H1 (cell line): ENCODE results near the gene DPYD. TPM values are rescaled to one million over a fixed set of nuclear protein-coding genes. Genes with fewer than 3 reads are reported as not detected.

Experiments
- CTCF ChIA-PET: fragments of 300-600 bp; sonication (Branson Sonifier 250); formaldehyde crosslinking; loops from one replicate; lab custom pipeline; 2021; ENCODE audit not compliant: partially characterized antibody; lab: Charles Lee
- POLR2A ChIA-PET: fragments of 300-600 bp; sonication (Branson Sonifier 250); formaldehyde crosslinking; loops from one replicate; lab custom pipeline; 2021; ENCODE audit warnings: inconsistent platforms; ENCODE audit not compliant: partially characterized antibody; lab: Charles Lee
- DNase-seq, 2 experiments: peaks; one replicate each; pipeline versions ENCODE4 v3.0.0 to v3.0.0-alpha.2; 2010 to 2022; ENCODE audit warnings: low spot score in 2 of 2, low read depth in 1 of 2, mixed read lengths in 1 of 2
- FAIRE-seq: peaks from 2 replicates; lab custom pipeline; 2011; peaks lifted over from hg19 to GRCh38; lab: Jason Lieb, UNC
- H2AFZ ChIP-seq: 2 replicates; pipeline ENCODE4 v1.8.1; 2012; ENCODE audit warnings: low read length, inconsistent platforms
- H2AK5ac ChIP-seq: 2 replicates; pipeline ENCODE4 v1.6.1; 2013; ENCODE audit warnings: low read depth, low read length
- H2BK120ac ChIP-seq: replicated peaks from 2 replicates; pipeline ENCODE3; 2013; ENCODE audit warnings: low read depth, low read length, inconsistent platforms
- H2BK12ac ChIP-seq: 2 replicates; pipeline ENCODE4 v1.6.1; 2013; ENCODE audit warnings: low read depth, low read length
- H2BK15ac ChIP-seq: 2 replicates; pipeline ENCODE4 v1.6.1; 2013; ENCODE audit warnings: low read length
- H2BK20ac ChIP-seq: 2 replicates; pipeline ENCODE4 v1.6.1; 2013; ENCODE audit warnings: low read length
- H2BK5ac ChIP-seq: 2 replicates; pipeline ENCODE4 v1.6.1; 2013; ENCODE audit warnings: low read depth, low read length
- H3K14ac ChIP-seq: 2 replicates; pipeline ENCODE4 v1.6.1; 2013; ENCODE audit warnings: inconsistent platforms; ENCODE audit not compliant: insufficient read length
- H3K18ac ChIP-seq: 2 replicates; pipeline ENCODE4 v1.6.1; 2013; ENCODE audit warnings: low read length; ENCODE audit errors: extremely low read depth
- H3K23ac ChIP-seq: 2 replicates; pipeline ENCODE4 v1.6.1; 2013; ENCODE audit warnings: inconsistent platforms; ENCODE audit not compliant: insufficient read length
- H3K23me2 ChIP-seq: 2 replicates; pipeline ENCODE4 v1.6.1; 2013; ENCODE audit warnings: low read depth, low read length
- H3K27ac ChIP-seq: 2 replicates; pipeline ENCODE4 v1.6.1; 2011; ENCODE audit warnings: low read depth, low read length, inconsistent platforms
- H3K27me3 ChIP-seq, 4 experiments: replicated peaks in 1 of 4; 1 replicate in 1 of 4; 2 replicates in 3 of 4; pipeline versions ENCODE4 v1.6.1 to v1.8.1; 2011 to 2013; ENCODE audit warnings: low read length in 3 of 4, mild to moderate bottlenecking in 3 of 4, inconsistent platforms in 2 of 4, mixed read lengths in 2 of 4, moderate library complexity in 1 of 4; ENCODE audit not compliant: control insufficient read depth in 3 of 4, insufficient read depth in 3 of 4; ENCODE audit errors: extremely low read depth in 1 of 4
- H3K36me3 ChIP-seq, 4 experiments: 2 replicates each; pipeline versions ENCODE4 v1.6.1 to v1.8.1; 2011 to 2013; ENCODE audit warnings: mild to moderate bottlenecking in 4 of 4, low read length in 3 of 4, moderate library complexity in 2 of 4, control low read depth in 1 of 4, inconsistent platforms in 1 of 4; ENCODE audit not compliant: insufficient read depth in 4 of 4, control insufficient read depth in 2 of 4
- H3K4ac ChIP-seq: replicated peaks from 2 replicates; pipeline ENCODE3; 2013; ENCODE audit warnings: low read length, low read depth, mixed read lengths, inconsistent platforms; ENCODE audit not compliant: insufficient read length
- H3K4me1 ChIP-seq, 4 experiments: replicated peaks in 1 of 4; 1 replicate in 1 of 4; 2 replicates in 3 of 4; pipeline versions ENCODE4 v1.6.1 to v1.8.1; 2011 to 2013; ENCODE audit warnings: low read length in 3 of 4, inconsistent platforms in 2 of 4, mixed read lengths in 1 of 4; ENCODE audit not compliant: insufficient read depth in 4 of 4, control insufficient read depth in 3 of 4
- H3K4me2 ChIP-seq, 2 experiments: 2 replicates each; pipeline versions ENCODE4 v1.6.1 to v1.8.1; 2011 to 2013; ENCODE audit warnings: low read depth in 2 of 2, low read length in 2 of 2, control low read depth in 1 of 2, inconsistent platforms in 1 of 2, mild to moderate bottlenecking in 1 of 2; ENCODE audit not compliant: insufficient read depth in 1 of 2
- H3K4me3 ChIP-seq, 4 experiments: fragments of 200-600, 300-600 bp in 1 of 4; sonication (generic), shearing (Covaris generic), sonication (Bioruptor Twin) in 1 of 4; 2 replicates each; pipeline versions ENCODE4 v1.5.1 to v1.8.1; 2011 to 2016; ENCODE audit warnings: low read length in 4 of 4, low read depth in 3 of 4, control low read depth in 2 of 4, inconsistent platforms in 2 of 4, mild to moderate bottlenecking in 2 of 4, mixed read lengths in 1 of 4, moderate library complexity in 1 of 4; ENCODE audit not compliant: insufficient read depth in 2 of 4; ENCODE audit errors: extremely low read depth in 1 of 4
- H3K56ac ChIP-seq: replicated peaks from 2 replicates; pipeline ENCODE3; 2013; ENCODE audit warnings: low read depth, mild to moderate bottlenecking, mixed read lengths, low read length, inconsistent platforms; ENCODE audit not compliant: insufficient read length
- H3K79me1 ChIP-seq: 2 replicates; pipeline ENCODE4 v1.6.1; 2013; ENCODE audit warnings: low read depth, low read length, control low read depth
- H3K79me2 ChIP-seq, 2 experiments: 2 replicates each; pipeline versions ENCODE4 v1.6.1 to v1.8.1; 2012 to 2013; ENCODE audit warnings: low read length in 2 of 2, mild to moderate bottlenecking in 2 of 2, inconsistent platforms in 1 of 2; ENCODE audit not compliant: insufficient read depth in 2 of 2, control insufficient read depth in 1 of 2
- H3K9ac ChIP-seq, 4 experiments: replicated peaks in 1 of 4; 1 replicate in 1 of 4; 2 replicates in 3 of 4; pipeline versions ENCODE4 v1.6.1 to v1.8.1; 2011 to 2013; ENCODE audit warnings: low read depth in 3 of 4, low read length in 3 of 4, control low read depth in 2 of 4, mild to moderate bottlenecking in 2 of 4, moderate library complexity in 2 of 4, inconsistent platforms in 1 of 4; ENCODE audit errors: extremely low read depth in 1 of 4
- H3K9me3 ChIP-seq, 2 experiments: 2 replicates each; pipeline versions ENCODE4 v1.6.1 to v1.8.1; 2012 to 2013; ENCODE audit warnings: mild to moderate bottlenecking in 2 of 2, moderate library complexity in 2 of 2, control low read depth in 1 of 2, inconsistent platforms in 1 of 2, low read depth in 1 of 2, low read length in 1 of 2, mixed read lengths in 1 of 2; ENCODE audit not compliant: insufficient read depth in 2 of 2
- H4K20me1 ChIP-seq, 2 experiments: replicated peaks in 1 of 2; 2 replicates each; pipeline versions ENCODE3 to v1.8.1; 2011 to 2013; ENCODE audit warnings: inconsistent platforms in 2 of 2, low read length in 2 of 2, mild to moderate bottlenecking in 1 of 2; ENCODE audit not compliant: insufficient read depth in 2 of 2, control insufficient read depth in 1 of 2
- H4K5ac ChIP-seq: 2 replicates; pipeline ENCODE4 v1.6.1; 2013; ENCODE audit warnings: low read length, low read depth, mixed read lengths, inconsistent platforms; ENCODE audit not compliant: insufficient read length
- H4K8ac ChIP-seq: 2 replicates; pipeline ENCODE4 v1.8.0; 2013; ENCODE audit warnings: mild to moderate bottlenecking, moderate library complexity, low read length, inconsistent platforms; ENCODE audit not compliant: insufficient read depth; ENCODE audit errors: extremely low read depth
- H4K91ac ChIP-seq: replicated peaks from 2 replicates; pipeline ENCODE3; 2013; ENCODE audit warnings: low read length, mixed read lengths, inconsistent platforms; ENCODE audit not compliant: insufficient read length
- CTCF ChIP-seq, 3 experiments: IDR thresholded peaks; 1 replicate in 2 of 3; 2 replicates in 1 of 3; pipeline versions ENCODE4 v1.5.1 to v1.6.1; 2011; ENCODE audit warnings: low read length in 3 of 3, mild to moderate bottlenecking in 3 of 3, inconsistent platforms in 2 of 3, low read depth in 1 of 3, moderate library complexity in 1 of 3; ENCODE audit not compliant: insufficient read depth in 1 of 3; ENCODE audit errors: control extremely low read depth in 1 of 3
- RNF2 ChIP-seq: fragments of 200-900, 300-1000 bp; sonication (generic); IDR thresholded peaks from 2 replicates; pipeline ENCODE4 v1.7.1; 2016; ENCODE audit warnings: borderline replicate concordance, low read depth, mild to moderate bottlenecking, antibody characterized with exemption, low read length; ENCODE audit not compliant: poor library complexity, severe bottlenecking; ENCODE audit errors: missing control alignments
- RXRA ChIP-seq: IDR thresholded peaks from 2 replicates; pipeline ENCODE4 v1.6.1; 2011; ENCODE audit warnings: low read depth, mild to moderate bottlenecking, low read length, moderate library complexity; ENCODE audit not compliant: insufficient read depth
- SP4 ChIP-seq: IDR thresholded peaks from 2 replicates; pipeline ENCODE4 v1.6.1; 2012; ENCODE audit warnings: low read length, inconsistent platforms
- TAF1 ChIP-seq: IDR thresholded peaks from 2 replicates; pipeline ENCODE4 v1.6.1; 2011; ENCODE audit warnings: mild to moderate bottlenecking, low read depth, low read length
- TEAD4 ChIP-seq: IDR thresholded peaks from 2 replicates; pipeline ENCODE4 v1.6.1; 2012; ENCODE audit warnings: low read depth, low read length, inconsistent platforms, mixed read lengths
- WGBS, 2 experiments: shearing (Covaris generic) in 1 of 2; methylation state at CpG; one replicate each; pipeline versions ENCODE4 v1.1.6 to v1.1.7; 2013 to 2015; ENCODE audit warnings: low lambda C conversion rate in 2 of 2, mixed read lengths in 2 of 2, inconsistent platforms in 1 of 2, low coverage in 1 of 2, missing lambda C conversion rate in 1 of 2; ENCODE audit not compliant: insufficient replicate concordance in 2 of 2, insufficient coverage in 1 of 2, insufficient read length in 1 of 2; ENCODE audit errors: extremely low coverage in 1 of 2, missing lambda C conversion rate in 1 of 2; 5-methylcytosine and 5-hydroxymethylcytosine counted together
- polyA plus RNA-seq, 7 experiments: library from polyadenylated mRNA; depleted of rRNA in 3 of 7; stranded (reverse) in 5 of 7; unstranded in 2 of 7; fragments of >200 nt in 5 of 7; fragments of 200-250 nt in 2 of 7; gene quantifications; 1 replicate in 5 of 7; 2 replicates in 1 of 7; 4 replicates in 1 of 7; pipeline versions ENCODE4 v1.2.1 to v1.2.3, GENCODE V29; 2011 to 2013; ENCODE audit warnings: missing spikeins in 2 of 7, mixed read lengths in 2 of 7
- total RNA-seq: library from RNA; stranded (reverse); fragmentation: NEBNext Ultra II Directional; extraction: Animal tissue kit (Norgen Biotek cat#: 25700); gene quantifications from 2 replicates; pipeline ENCODE4 v1.2.1, GENCODE V29; 2021

Gene DPYD
- total and polyA plus RNA-seq, 2 of the 8 experiments (the other 6 are each of a cell fraction or from before 2014, with no cell fraction given) = 0.29 to 0.73 TPM

- Histone ChIP-seq H3K23me2 (no peaks in the 10 kb centered on the region), H4K20me1 (no peaks in the 10 kb centered on the region), H4K91ac (no peak overlapping the region), H2BK120ac (no peak overlapping the region), H3K4me1 (peaks cover 0 to 3% (median 0%) of the 10 kb centered on the region in 4 experiments; a peak in 1 of 7 replicates), H4K8ac (no peak overlapping the region), H3K79me1 (no peaks in the 10 kb centered on the region), H2AFZ (no peak overlapping the region), H3K4me2 (no peak overlapping the region), H3K14ac (no peak overlapping the region), H3K23ac (no peak overlapping the region), H2BK5ac (no peak overlapping the region), H2BK20ac (no peak overlapping the region), H3K9ac (no peak overlapping the region), H2AK5ac (no peak overlapping the region), H3K36me3 (no peaks in the 10 kb centered on the region), H3K4me3 (no peak overlapping the region), H3K27me3 (no peaks in the 10 kb centered on the region), H3K9me3 (no peaks in the 10 kb centered on the region), H2BK15ac (no peak overlapping the region), H3K27ac (no peak overlapping the region), H3K4ac (no peak overlapping the region), H3K18ac (no peak overlapping the region), H2BK12ac (no peak overlapping the region), H3K79me2 (no peaks in the 10 kb centered on the region), H4K5ac (no peak overlapping the region), H3K56ac (no peak overlapping the region)
- POLR2A ChIA-PET = no interaction called here
- CTCF ChIA-PET = interaction anchor here (1.6 kb wide), 1 partner anchor 159 kb away, joined by 4 read pairs; no protein-coding TSS in a partner anchor
- WGBS, 2 experiments = 90% methylated on average over 3 of the region's 3 CpGs; no CpG with 5 or more reads in 1 of the 2 experiments
- TF ChIP-seq SP4 (no peak), RXRA (no peak), TAF1 (no peak), TEAD4 (no peak), RNF2 (no peak), CTCF (IDR thresholded peaks at IDR 0.05; ENCODE audit: control extremely low read depth in 1 of 3, insufficient read depth in 1 of 3, low read depth in 1 of 3, low read length in 3 of 3) (no peak)
- DNase-seq (no peak), FAIRE-seq (no peak)
Measured at GRCh38 chr1:97366984-97367383, 553.9 kb downstream of the DPYD start.
